Testis (tissue), 2 donors: ENCODE data around the gene GGT5.

ENCODE experiments used
- CTCF ChIP-seq, 3 experiments: fragments of 450-650 bp in 2 of 3; fragments of 200-600 bp in 1 of 3; sonication (generic) in 1 of 3; IDR thresholded peaks; one replicate each; pipeline ENCODE4 v1.5.1; 2016 to 2019; ENCODE audit warnings: antibody characterized with exemption in 3 of 3, mild to moderate bottlenecking in 2 of 3, moderate library complexity in 1 of 3
- POLR2A ChIP-seq: fragments of 450-650 bp; IDR thresholded peaks from one replicate; pipeline ENCODE4 v1.6.1; 2017; ENCODE audit warnings: antibody characterized with exemption, mild to moderate bottlenecking, moderate library complexity

GRCh38 chr22:24225044-24225601 lies 19.8 kb downstream of the GGT5 start:
- TF ChIP-seq CTCF (IDR thresholded peaks at IDR 0.05) (no peak), POLR2A (no peak)
